IMR-90 (cell line): ENCODE measurements around the gene NADK. TPM values are rescaled to one million over a fixed set of nuclear protein-coding genes. Genes with fewer than 3 reads are reported as not detected.
"Not testable (repeated sequence)": the region's sequence is repeated elsewhere in the genome, so short reads cannot be mapped to it uniquely, and the experiment has no call there.

Source experiments
- ATAC-seq: fragments of 200-7000 bp; cut with Tn5 transposase; 2 replicates; pipeline ENCODE4 v1.9.1; 2020; ENCODE audit warnings: low read depth, mild to moderate bottlenecking, moderate library complexity
- BruUV-seq: library from RNA; stranded (reverse); fragments of 400-500 nt; replicated peaks from 2 replicates; lab custom pipeline; 2021; lab: Mats Ljungman, UMichigan
- CTCF ChIA-PET: fragments of 300-600 bp; formaldehyde crosslinking; extraction: SDS; loops from one replicate; lab custom pipeline; 2021; ENCODE audit warnings: antibody characterized with exemption; lab: Yijun Ruan, JAX
- POLR2A ChIA-PET: fragments of 300-600 bp; sonication (Branson Sonifier 250); formaldehyde crosslinking; loops from one replicate; lab custom pipeline; 2022; ENCODE audit warnings: antibody characterized with exemption; ENCODE audit not compliant: unreplicated experiment; lab: Charles Lee
- DNase-seq: peaks from one replicate; pipeline ENCODE4 v3.0.0; 2013
- H2AFZ ChIP-seq: replicated peaks from 2 replicates; pipeline ENCODE3; 2013; ENCODE audit warnings: low read length, mild to moderate bottlenecking; ENCODE audit not compliant: poor library complexity
- H2AK5ac ChIP-seq: 2 replicates; pipeline ENCODE4 v1.6.1; 2013; ENCODE audit warnings: low read depth, low read length, inconsistent platforms
- H2AK9ac ChIP-seq: replicated peaks from 2 replicates; pipeline ENCODE3; 2013; ENCODE audit warnings: mild to moderate bottlenecking, low read depth, low read length, moderate library complexity; ENCODE audit not compliant: poor library complexity
- H2BK120ac ChIP-seq: 2 replicates; pipeline ENCODE4 v1.6.1; 2013; ENCODE audit warnings: low read depth, low read length, inconsistent platforms
- H2BK15ac ChIP-seq: 3 replicates; pipeline ENCODE4 v1.6.1; 2013; ENCODE audit warnings: low read depth, low read length, inconsistent platforms
- H2BK20ac ChIP-seq: 2 replicates; pipeline ENCODE4 v1.6.1; 2013; ENCODE audit warnings: low read depth, mild to moderate bottlenecking, inconsistent platforms, low read length, moderate library complexity
- H2BK5ac ChIP-seq: 2 replicates; pipeline ENCODE4 v1.6.1; 2013; ENCODE audit warnings: mild to moderate bottlenecking, low read depth, low read length, inconsistent platforms; ENCODE audit not compliant: poor library complexity, severe bottlenecking
- H3K14ac ChIP-seq: replicated peaks from 2 replicates; pipeline ENCODE4 v1.6.1; 2013; ENCODE audit warnings: low read depth, low read length, inconsistent platforms
- H3K18ac ChIP-seq: 2 replicates; pipeline ENCODE4 v1.6.1; 2013; ENCODE audit warnings: low read depth, low read length, control low read depth
- H3K23ac ChIP-seq: 2 replicates; pipeline ENCODE4 v1.6.1; 2013; ENCODE audit warnings: low read depth, low read length, inconsistent platforms
- H3K27ac ChIP-seq: 2 replicates; pipeline ENCODE4 v1.5.1; 2013; ENCODE audit warnings: mild to moderate bottlenecking, control low read depth, low read length; ENCODE audit not compliant: insufficient read depth
- H3K27me3 ChIP-seq: 2 replicates; pipeline ENCODE4 v1.6.1; 2013; ENCODE audit warnings: low read length; ENCODE audit not compliant: control insufficient read depth, insufficient read depth
- H3K36me3 ChIP-seq: 2 replicates; pipeline ENCODE4 v1.6.1; 2013; ENCODE audit warnings: low read length, mixed read lengths; ENCODE audit not compliant: control insufficient read depth, insufficient read depth
- H3K4ac ChIP-seq: 2 replicates; pipeline ENCODE4 v1.6.1; 2013; ENCODE audit warnings: low read depth, low read length, inconsistent platforms
- H3K4me1 ChIP-seq: 2 replicates; pipeline ENCODE4 v1.6.1; 2013; ENCODE audit warnings: low read length, mixed read lengths; ENCODE audit not compliant: control insufficient read depth, insufficient read depth
- H3K4me2 ChIP-seq: 2 replicates; pipeline ENCODE4 v1.6.1; 2013; ENCODE audit warnings: low read depth, mild to moderate bottlenecking, control low read depth, low read length, moderate library complexity
- H3K4me3 ChIP-seq: 2 replicates; pipeline ENCODE4 v1.5.1; 2013; ENCODE audit warnings: low read depth, mild to moderate bottlenecking, control low read depth, low read length, moderate library complexity; ENCODE audit not compliant: insufficient read depth
- H3K56ac ChIP-seq: 2 replicates; pipeline ENCODE4 v1.6.1; 2013; ENCODE audit warnings: low read length, inconsistent platforms; ENCODE audit not compliant: insufficient read depth; ENCODE audit errors: extremely low read depth
- H3K79me1 ChIP-seq, 2 experiments: 2 replicates each; pipeline ENCODE4 v1.6.1; 2013; ENCODE audit warnings: low read length in 2 of 2, inconsistent platforms in 1 of 2, low read depth in 1 of 2
- H3K9ac ChIP-seq: 2 replicates; pipeline ENCODE4 v1.6.1; 2013; ENCODE audit warnings: low read depth, low read length, control low read depth
- H3K9me1 ChIP-seq: 2 replicates; pipeline ENCODE4 v1.6.1; 2013; ENCODE audit warnings: low read length, inconsistent platforms; ENCODE audit not compliant: insufficient read depth
- H3K9me3 ChIP-seq: 2 replicates; pipeline ENCODE4 v1.6.1; 2013; ENCODE audit warnings: low read length; ENCODE audit not compliant: control insufficient read depth, insufficient read depth
- H4K20me1 ChIP-seq: 2 replicates; pipeline ENCODE4 v1.6.1; 2013; ENCODE audit warnings: low read length, inconsistent platforms; ENCODE audit not compliant: insufficient read depth
- H4K5ac ChIP-seq: 2 replicates; pipeline ENCODE4 v1.6.1; 2013; ENCODE audit warnings: mild to moderate bottlenecking, low read depth, low read length, control low read depth
- H4K8ac ChIP-seq, 2 experiments: 2 replicates each; pipeline ENCODE4 v1.6.1; 2013; ENCODE audit warnings: low read depth in 2 of 2, low read length in 2 of 2, control low read depth in 1 of 2, inconsistent platforms in 1 of 2
- H4K91ac ChIP-seq: 2 replicates; pipeline ENCODE4 v1.6.1; 2013; ENCODE audit warnings: low read depth, low read length, inconsistent platforms; ENCODE audit not compliant: insufficient read depth
- WGBS, 2 experiments: methylation state at CpG; one replicate each; pipeline versions ENCODE4 v1.1.5 to v1.1.7; 2013; ENCODE audit warnings: missing lambda C conversion rate in 2 of 2; ENCODE audit not compliant: insufficient read length in 1 of 2; ENCODE audit errors: extremely low coverage in 2 of 2; 5-methylcytosine and 5-hydroxymethylcytosine counted together
- dilution Hi-C: fragments of 300-500 bp; cut with HindIII; formaldehyde crosslinking; loops from one replicate; pipeline ENCODE4 v1.14.3; 2018; ENCODE audit warnings: low sequenced_read_pairs; ENCODE audit not compliant: unreplicated experiment
- in situ Hi-C: fragments of 300-500 bp; cut with MboI; formaldehyde crosslinking; loops from 3 replicates; pipeline ENCODE4 v1.14.3; 2019; ENCODE audit warnings: low sequenced_read_pairs, inconsistent platforms, mixed read lengths
- intact Hi-C: fragments of 100-400 bp; cut with micrococcal nuclease; formaldehyde crosslinking; loops from 2 replicates; pipeline ENCODE4 v1.10.0; 2022
- polyA plus RNA-seq, 3 experiments: library from polyadenylated mRNA; depleted of rRNA; stranded (reverse); fragments of >200 nt; gene quantifications; 2 replicates each; pipeline ENCODE4 v1.2.3, GENCODE V29; 2012; ENCODE audit warnings: low replicate concordance in 1 of 3
- total RNA-seq: library from RNA; depleted of rRNA; stranded (reverse); fragments of >200 nt; gene quantifications from 2 replicates; pipeline ENCODE4 v1.2.3, GENCODE V29; 2012

NADK gene
- total and polyA plus RNA-seq, 2 of the 4 experiments (the other 2 are of a cell fraction) = 12.5 to 56.1 TPM

GRCh38 chr1:1737675-1738590 lies 40.3 kb downstream of the NADK start:
- H2BK15ac ChIP-seq, dilution Hi-C loops, H3K18ac ChIP-seq, DNase-seq, H2BK5ac ChIP-seq, H2AFZ ChIP-seq, H2BK120ac ChIP-seq, H4K20me1 ChIP-seq, H2AK5ac ChIP-seq, H3K23ac ChIP-seq, in situ Hi-C loops, H3K27me3 ChIP-seq, H3K4ac ChIP-seq, H3K9me3 ChIP-seq, H4K91ac ChIP-seq, POLR2A ChIA-PET, H3K79me1 ChIP-seq, H4K5ac ChIP-seq, H3K4me1 ChIP-seq, H3K14ac ChIP-seq, H3K9me1 ChIP-seq, H3K56ac ChIP-seq, H2BK20ac ChIP-seq, H2AK9ac ChIP-seq, ATAC-seq, BruUV-seq, H3K27ac ChIP-seq, CTCF ChIA-PET, H3K4me2 ChIP-seq, H3K9ac ChIP-seq, H4K8ac ChIP-seq, intact Hi-C loops, H3K4me3 ChIP-seq: not testable (repeated sequence)
- no CpG with 5 or more reads among the region's 44 CpGs for WGBS, 2 experiments
- H3K36me3 ChIP-seq = peaks cover 13% of the 10 kb centered on the region; the same call in 1 of the 2 replicates
